ENCODE measurements around the gene DOCK2.

Gene DOCK2

GRCh38 chr5:169810524-169810923, 173.4 kb downstream of the DOCK2 start:
- no peak for TF ChIP-seq ZFX (IDR thresholded peaks at IDR 0.05)
- TF ChIP-seq, protein P1, sequence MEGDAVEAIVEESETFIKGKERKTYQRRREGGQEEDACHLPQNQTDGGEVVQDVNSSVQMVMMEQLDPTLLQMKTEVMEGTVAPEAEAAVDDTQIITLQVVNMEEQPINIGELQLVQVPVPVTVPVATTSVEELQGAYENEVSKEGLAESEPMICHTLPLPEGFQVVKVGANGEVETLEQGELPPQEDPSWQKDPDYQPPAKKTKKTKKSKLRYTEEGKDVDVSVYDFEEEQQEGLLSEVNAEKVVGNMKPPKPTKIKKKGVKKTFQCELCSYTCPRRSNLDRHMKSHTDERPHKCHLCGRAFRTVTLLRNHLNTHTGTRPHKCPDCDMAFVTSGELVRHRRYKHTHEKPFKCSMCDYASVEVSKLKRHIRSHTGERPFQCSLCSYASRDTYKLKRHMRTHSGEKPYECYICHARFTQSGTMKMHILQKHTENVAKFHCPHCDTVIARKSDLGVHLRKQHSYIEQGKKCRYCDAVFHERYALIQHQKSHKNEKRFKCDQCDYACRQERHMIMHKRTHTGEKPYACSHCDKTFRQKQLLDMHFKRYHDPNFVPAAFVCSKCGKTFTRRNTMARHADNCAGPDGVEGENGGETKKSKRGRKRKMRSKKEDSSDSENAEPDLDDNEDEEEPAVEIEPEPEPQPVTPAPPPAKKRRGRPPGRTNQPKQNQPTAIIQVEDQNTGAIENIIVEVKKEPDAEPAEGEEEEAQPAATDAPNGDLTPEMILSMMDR (conservative IDR thresholded peaks at IDR 0.05), result no peak
- no peak overlapping the region for H3K27ac ChIP-seq

GRCh38 chr5:169811023-169811422, 173.9 kb downstream of the DOCK2 start:
- no peak for TF ChIP-seq ZFX (IDR thresholded peaks at IDR 0.05)
- TF ChIP-seq, protein P1 (conservative IDR thresholded peaks at IDR 0.05), result no peak

GRCh38 chr5:169811680-169812079, 174.6 kb downstream of the DOCK2 start:
- TF ChIP-seq ZFX (IDR thresholded peaks at IDR 0.05), result no peak
- TF ChIP-seq, protein P1 (conservative IDR thresholded peaks at IDR 0.05), result no peak
- no peak overlapping the region for H3K27ac ChIP-seq

More at GRCh38 chr5:169811023-169811422, 173.9 kb downstream of the DOCK2 start:
- no peak overlapping the region for H3K27ac ChIP-seq

GRCh38 chr5:169812786-169813185, 175.7 kb downstream of the DOCK2 start:
- no peak overlapping the region for H3K27ac ChIP-seq
- TF ChIP-seq, protein P1 (conservative IDR thresholded peaks at IDR 0.05), result no peak
- no peak for TF ChIP-seq ZFX (IDR thresholded peaks at IDR 0.05)

GRCh38 chr5:169814045-169814444, 177.0 kb downstream of the DOCK2 start:
- TF ChIP-seq, protein P1 (conservative IDR thresholded peaks at IDR 0.05), result no peak
- TF ChIP-seq ZFX (IDR thresholded peaks at IDR 0.05), result no peak
- no peak overlapping the region for H3K27ac ChIP-seq

DNA sequence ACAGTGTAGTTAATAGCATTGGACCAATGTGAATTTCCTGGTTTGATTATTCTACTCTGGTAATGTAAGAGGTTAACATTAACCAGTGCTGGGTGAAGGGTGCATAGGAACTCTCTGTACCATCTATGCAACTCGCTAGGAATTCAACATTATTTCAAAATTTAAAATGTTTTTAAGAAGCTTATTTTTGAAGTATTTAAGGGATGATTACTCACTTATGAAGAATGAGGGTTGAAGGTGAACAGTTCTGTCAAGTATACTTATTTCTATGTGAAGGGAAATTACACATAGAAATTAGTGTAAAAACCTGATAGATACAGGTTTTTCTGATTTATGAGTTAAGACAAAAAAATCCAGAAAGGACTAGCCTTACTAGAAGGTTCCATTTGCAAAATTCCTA, 177.4 kb downstream of the DOCK2 start:
- H3K27ac ChIP-seq, result no peak overlapping the region
- TF ChIP-seq, protein P1 (conservative IDR thresholded peaks at IDR 0.05), result no peak
- TF ChIP-seq ZFX (IDR thresholded peaks at IDR 0.05), result no peak

- no peak for TF ChIP-seq ZFX (IDR thresholded peaks at IDR 0.05)
- TF ChIP-seq, protein P1 (conservative IDR thresholded peaks at IDR 0.05), result no peak
- H3K27ac ChIP-seq, result no peak overlapping the region
Observed at GRCh38 chr5:169817031-169817430, 180.0 kb downstream of the DOCK2 start.
